ENCODE data around the gene CDKAL1. TPM values are rescaled to one million over a fixed set of nuclear protein-coding genes. Genes with fewer than 3 reads are reported as not detected.

The CDKAL1 gene
- total and polyA plus RNA-seq, 4 donors, result 2.0 to 12.9 (median 6.7) TPM

- Histone ChIP-seq H3K4me1 (ENCODE audit: control insufficient read depth in 4 of 4, insufficient read depth in 4 of 4, low read length in 3 of 4) (peaks cover 0 to 4% (median 0%) of the 10 kb centered on the region in 4 donors), H3K9me3 (ENCODE audit: control insufficient read depth in 4 of 4, low read length in 3 of 4) (no peaks in the 10 kb centered on the region), H3K9ac (ENCODE audit: low read depth in 1 of 2, low read length in 2 of 2) (no peak overlapping the region), H3K27me3 (ENCODE audit: control insufficient read depth in 4 of 4, insufficient read depth in 4 of 4, low read length in 3 of 4) (no peaks in the 10 kb centered on the region), H3K27ac (ENCODE audit: low read depth in 1 of 2, low read length in 2 of 2) (no peak overlapping the region), H3K4me3 (ENCODE audit: low read depth in 1 of 3, low read length in 3 of 3) (no peak overlapping the region), H3K36me3 (ENCODE audit: control insufficient read depth in 4 of 4, insufficient read depth in 3 of 4, low read depth in 1 of 4, low read length in 3 of 4) (no peaks in the 10 kb centered on the region)
- WGBS, result 92% methylated on average over 3 of the region's 3 CpGs
- DNase-seq (ENCODE audit: low spot score), result no peak
- TF ChIP-seq SP1 (IDR thresholded peaks at IDR 0.05) (no peak), EGR1 (IDR thresholded peaks at IDR 0.05; ENCODE audit: low read depth in 2 of 2) (no peak), HNF4A (conservative IDR thresholded peaks at IDR 0.05) (no peak), FOXA1 (IDR thresholded peaks at IDR 0.05) (no peak), GABPA (IDR thresholded peaks at IDR 0.05 in 1 of 2, conservative IDR thresholded peaks at IDR 0.05 in 1 of 2) (no peak), YY1 (IDR thresholded peaks at IDR 0.05) (no peak), HNF4G (IDR thresholded peaks at IDR 0.05) (no peak), ZBTB33 (IDR thresholded peaks at IDR 0.05) (no peak), RXRA (IDR thresholded peaks at IDR 0.05) (no peak), FOXA2 (IDR thresholded peaks at IDR 0.05) (no peak), RAD21 (IDR thresholded peaks at IDR 0.05) (no peak), JUND (IDR thresholded peaks at IDR 0.05) (no peak), TAF1 (conservative IDR thresholded peaks at IDR 0.05) (no peak), NR2F2 (IDR thresholded peaks at IDR 0.05) (no peak)
- TF ChIP-seq, protein P1, sequence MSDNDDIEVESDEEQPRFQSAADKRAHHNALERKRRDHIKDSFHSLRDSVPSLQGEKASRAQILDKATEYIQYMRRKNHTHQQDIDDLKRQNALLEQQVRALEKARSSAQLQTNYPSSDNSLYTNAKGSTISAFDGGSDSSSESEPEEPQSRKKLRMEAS (IDR thresholded peaks at IDR 0.05), result no peak
- TF ChIP-seq, protein P2, sequence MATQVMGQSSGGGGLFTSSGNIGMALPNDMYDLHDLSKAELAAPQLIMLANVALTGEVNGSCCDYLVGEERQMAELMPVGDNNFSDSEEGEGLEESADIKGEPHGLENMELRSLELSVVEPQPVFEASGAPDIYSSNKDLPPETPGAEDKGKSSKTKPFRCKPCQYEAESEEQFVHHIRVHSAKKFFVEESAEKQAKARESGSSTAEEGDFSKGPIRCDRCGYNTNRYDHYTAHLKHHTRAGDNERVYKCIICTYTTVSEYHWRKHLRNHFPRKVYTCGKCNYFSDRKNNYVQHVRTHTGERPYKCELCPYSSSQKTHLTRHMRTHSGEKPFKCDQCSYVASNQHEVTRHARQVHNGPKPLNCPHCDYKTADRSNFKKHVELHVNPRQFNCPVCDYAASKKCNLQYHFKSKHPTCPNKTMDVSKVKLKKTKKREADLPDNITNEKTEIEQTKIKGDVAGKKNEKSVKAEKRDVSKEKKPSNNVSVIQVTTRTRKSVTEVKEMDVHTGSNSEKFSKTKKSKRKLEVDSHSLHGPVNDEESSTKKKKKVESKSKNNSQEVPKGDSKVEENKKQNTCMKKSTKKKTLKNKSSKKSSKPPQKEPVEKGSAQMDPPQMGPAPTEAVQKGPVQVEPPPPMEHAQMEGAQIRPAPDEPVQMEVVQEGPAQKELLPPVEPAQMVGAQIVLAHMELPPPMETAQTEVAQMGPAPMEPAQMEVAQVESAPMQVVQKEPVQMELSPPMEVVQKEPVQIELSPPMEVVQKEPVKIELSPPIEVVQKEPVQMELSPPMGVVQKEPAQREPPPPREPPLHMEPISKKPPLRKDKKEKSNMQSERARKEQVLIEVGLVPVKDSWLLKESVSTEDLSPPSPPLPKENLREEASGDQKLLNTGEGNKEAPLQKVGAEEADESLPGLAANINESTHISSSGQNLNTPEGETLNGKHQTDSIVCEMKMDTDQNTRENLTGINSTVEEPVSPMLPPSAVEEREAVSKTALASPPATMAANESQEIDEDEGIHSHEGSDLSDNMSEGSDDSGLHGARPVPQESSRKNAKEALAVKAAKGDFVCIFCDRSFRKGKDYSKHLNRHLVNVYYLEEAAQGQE (IDR thresholded peaks at IDR 0.05), result no peak
- TF ChIP-seq, protein P3, sequence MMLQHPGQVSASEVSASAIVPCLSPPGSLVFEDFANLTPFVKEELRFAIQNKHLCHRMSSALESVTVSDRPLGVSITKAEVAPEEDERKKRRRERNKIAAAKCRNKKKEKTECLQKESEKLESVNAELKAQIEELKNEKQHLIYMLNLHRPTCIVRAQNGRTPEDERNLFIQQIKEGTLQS (IDR thresholded peaks at IDR 0.05), result no peak
- TF ChIP-seq, protein P4, sequence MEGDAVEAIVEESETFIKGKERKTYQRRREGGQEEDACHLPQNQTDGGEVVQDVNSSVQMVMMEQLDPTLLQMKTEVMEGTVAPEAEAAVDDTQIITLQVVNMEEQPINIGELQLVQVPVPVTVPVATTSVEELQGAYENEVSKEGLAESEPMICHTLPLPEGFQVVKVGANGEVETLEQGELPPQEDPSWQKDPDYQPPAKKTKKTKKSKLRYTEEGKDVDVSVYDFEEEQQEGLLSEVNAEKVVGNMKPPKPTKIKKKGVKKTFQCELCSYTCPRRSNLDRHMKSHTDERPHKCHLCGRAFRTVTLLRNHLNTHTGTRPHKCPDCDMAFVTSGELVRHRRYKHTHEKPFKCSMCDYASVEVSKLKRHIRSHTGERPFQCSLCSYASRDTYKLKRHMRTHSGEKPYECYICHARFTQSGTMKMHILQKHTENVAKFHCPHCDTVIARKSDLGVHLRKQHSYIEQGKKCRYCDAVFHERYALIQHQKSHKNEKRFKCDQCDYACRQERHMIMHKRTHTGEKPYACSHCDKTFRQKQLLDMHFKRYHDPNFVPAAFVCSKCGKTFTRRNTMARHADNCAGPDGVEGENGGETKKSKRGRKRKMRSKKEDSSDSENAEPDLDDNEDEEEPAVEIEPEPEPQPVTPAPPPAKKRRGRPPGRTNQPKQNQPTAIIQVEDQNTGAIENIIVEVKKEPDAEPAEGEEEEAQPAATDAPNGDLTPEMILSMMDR (IDR thresholded peaks at IDR 0.05; ENCODE audit: low read depth, low read length, missing input control), result no peak
Measured at GRCh38 chr6:20569000-20569610, 34.8 kb downstream of the CDKAL1 start.

Measured in liver (tissue), 9 donors.